Stimulated activated CD4-positive, alpha-beta T cell treated with anti-CD3 and anti-CD28 coated beads, Interleukin-15, amount 100 ng/mL, for 1 hour (primary cell): ENCODE results near the gene ABCA8.
"Not testable (repeated sequence)": the region's sequence is repeated elsewhere in the genome, so short reads cannot be mapped to it uniquely, and the experiment has no call there.

Experiments used
- DNase-seq, 2 donors: peaks; one replicate each; pipeline ENCODE4 v3.0.0-alpha.2; 2020; ENCODE audit warnings: low read depth in 1 of 2, low spot score in 1 of 2

ABCA8 gene

DNA sequence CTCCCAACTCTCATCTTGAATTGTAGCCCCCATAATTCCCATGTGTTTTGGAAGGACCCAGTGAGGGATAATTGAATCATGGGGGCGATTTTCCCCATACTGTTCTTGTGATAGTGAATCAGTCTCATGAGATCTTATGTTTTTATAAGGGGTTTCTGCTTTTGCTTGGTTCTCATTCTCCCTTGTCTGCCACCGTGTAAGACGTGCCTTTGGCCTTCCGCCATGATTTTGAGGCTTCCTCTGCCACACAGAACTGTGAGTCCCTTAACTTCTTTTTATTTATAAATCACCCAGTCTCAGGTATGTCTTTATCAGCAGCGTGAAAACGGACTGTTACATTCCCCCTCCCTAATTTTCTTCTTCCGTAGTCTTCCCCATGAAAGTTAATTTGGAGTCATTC is 124.0 kb downstream of the ABCA8 start:
- DNase-seq: no peak

DNA sequence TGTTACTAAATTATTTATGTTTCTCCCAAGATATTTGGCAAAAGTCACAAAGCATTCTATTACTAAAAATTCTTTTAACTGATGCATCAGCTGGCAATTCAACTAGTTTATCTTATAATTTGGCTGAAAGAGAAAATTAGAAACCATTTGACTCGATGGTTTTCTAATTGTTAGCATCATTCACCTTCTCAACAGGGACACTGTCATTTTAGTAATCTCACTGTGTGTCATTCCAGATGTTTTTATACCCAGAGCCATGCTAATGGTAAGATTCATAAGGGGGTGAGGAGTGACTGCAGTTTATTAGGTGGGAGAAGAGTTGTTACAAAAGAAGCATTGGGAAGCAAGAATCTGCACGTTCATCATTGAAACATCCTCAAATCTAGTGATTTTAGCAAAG is 124.9 kb downstream of the ABCA8 start:
- no peak for DNase-seq

DNA sequence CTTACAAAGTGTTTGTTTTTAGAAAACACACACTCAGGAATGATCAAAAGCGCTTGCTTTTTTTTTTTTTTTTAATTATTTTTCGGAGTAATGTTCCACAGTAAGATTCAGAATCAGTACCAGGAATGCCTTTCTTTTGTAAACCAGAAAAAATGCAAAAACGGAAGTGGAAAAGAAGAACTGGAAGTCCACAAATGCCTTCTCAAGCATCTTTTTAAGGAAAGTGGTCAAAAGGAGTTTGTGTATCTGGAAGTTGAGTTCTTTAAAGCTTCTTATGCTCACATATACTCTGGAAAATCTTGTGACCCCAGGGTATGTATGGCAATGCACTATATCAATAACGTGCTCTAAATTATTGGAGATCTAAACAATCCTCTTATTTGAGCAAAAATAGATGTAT is 126.0 kb downstream of the ABCA8 start:
- DNase-seq: no peak

DNA sequence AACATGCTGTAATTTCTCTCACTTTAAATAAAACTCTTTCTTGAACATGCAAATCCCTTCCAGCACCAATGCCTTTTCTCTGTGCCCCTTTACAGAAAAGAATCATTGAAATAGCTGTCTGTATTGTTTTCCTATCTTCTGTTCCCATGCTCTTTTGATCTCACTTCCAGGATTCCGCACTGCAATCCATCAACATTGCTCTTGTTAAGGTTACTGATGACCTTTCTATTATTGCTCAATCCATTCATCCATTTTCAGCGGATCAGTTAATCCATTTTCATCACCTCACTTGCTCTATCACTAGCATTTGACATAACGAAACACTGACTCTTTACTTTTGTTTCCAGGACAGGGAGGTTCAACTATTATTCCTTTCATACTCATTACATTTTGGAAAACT is 130.5 kb downstream of the ABCA8 start:
- DNase-seq: no peak

DNA sequence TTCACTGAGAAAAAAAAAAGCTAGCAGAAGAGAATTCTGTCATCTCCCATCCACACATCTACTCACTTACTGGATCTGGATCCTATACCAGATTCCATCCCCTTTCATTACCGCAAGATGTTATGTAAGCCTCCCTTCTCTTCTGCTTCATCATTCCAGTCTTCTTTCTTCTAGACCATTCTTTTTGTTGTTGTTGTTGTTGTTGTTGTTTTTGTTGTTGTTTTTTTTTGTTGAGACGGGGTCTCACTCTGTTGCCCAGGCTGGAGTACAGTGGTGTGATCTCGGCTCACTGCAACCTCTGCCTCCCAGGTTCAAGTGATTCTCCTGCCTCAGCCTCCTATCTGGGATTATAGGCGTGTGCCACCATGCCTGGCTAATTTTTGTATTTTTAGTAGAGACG is 131.0 kb downstream of the ABCA8 start:
- not testable (repeated sequence) for DNase-seq

DNA sequence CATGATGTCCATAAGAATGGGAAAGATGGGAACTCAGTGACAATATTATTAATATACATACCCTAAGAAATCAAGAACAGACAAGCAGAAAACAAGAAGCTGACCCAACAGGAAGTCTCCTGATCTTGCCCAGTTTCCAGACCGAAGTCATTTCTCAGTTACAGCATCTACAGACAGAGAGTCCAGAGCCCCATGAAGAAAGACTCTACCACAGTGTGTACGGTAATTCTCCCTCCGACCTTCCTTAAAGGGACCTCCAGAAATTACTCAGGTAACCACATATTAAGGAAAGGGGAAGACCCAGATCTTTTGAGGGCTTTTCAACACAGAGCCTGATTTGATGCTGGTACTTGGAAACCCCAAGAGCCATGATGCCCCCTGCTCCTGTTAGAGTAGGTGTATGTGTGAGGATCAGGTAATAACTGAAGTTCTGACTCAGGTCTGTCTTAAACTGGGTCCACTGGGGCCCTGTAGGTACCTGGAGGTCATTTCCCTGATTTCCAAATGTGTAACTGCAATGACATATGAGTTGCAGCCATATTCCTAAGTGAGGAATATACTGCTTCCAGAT is 132.4 kb downstream of the ABCA8 start:
- no peak for DNase-seq

DNA sequence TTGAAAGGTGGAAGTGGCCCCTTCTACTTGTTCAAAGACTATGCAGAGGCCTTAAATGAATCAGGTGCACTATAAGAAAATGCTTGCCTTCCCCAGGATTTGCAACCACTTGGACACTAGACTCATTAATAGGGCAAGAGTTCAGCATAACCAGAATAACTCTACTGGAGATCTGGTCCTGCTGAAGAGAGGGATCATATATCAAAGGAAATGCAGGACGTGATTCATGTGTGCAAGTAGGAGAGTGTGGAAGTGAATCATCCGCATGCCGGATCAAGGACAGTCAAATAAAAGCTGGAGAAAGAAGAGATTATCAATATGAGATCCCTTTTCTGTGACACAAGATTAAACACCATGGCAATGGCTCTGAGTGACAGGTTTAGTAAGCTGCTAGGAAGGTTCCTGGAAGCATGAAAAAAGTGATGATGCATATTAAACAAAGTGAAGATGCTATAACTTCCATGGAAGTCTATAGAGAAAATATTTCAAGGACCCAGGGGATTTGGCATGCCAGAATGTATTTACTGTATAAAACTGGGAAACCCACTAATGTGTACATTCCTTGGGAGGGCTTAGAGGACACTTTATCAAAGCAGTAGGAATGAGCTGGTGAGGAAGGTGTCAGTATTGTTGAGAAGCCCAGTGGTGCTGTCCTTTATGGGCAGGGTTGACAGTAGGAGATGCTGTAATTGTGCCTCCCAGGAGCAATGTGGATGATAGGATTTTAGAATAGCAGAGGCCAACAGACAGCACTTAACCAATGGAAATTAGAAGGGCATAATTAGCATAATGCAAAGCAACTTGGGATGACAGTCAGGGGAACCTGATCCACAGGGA is 133.1 kb downstream of the ABCA8 start:
- DNase-seq: no peak

DNA sequence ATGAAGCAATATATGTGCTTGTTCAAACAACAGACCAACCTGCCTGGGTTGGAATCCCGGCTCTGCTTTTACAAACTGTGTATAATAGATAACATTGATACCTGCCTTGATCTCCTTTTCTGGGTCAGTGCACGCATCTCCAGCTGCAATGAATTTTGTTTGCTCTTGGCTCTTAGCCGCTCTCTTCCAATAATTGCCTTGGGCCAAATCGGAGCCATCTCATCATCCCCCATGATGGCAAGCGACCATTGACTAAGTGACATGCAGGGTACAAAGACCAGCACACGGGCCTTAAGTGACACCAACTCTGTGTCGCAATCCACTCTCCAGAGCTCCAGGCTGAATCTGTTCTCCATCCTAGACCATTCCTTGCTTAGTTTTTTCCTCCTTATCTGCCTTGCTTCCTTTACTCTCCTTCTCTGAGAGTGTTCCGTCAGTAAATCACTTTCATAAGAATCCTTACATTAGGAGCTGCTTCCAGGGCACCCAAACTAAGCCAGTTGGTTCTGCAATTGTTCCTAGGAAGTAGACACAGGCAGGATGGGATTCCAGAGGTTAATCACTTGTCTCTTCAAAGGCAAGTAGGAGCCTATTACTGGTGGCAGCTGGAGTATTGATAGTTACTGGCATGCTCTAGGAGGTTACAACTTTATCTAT is 134.2 kb downstream of the ABCA8 start:
- DNase-seq: no peak

DNA sequence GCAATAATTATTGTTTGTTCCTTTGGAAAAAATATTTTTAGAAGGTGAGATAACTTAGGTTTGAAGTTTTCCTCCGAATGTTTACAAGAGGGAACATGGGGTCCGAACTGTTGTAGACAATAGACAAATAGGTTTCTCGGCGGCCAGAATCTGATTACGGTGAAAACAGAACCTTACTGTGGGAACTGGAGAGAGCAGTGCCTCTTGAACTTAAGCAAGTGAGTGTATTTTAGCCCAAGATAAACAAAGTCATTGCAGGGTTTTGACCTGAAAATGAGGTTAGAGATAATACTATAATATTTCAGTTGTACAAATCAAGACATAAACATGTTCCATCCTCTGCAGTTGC is 134.7 kb downstream of the ABCA8 start:
- DNase-seq: no peak

DNA sequence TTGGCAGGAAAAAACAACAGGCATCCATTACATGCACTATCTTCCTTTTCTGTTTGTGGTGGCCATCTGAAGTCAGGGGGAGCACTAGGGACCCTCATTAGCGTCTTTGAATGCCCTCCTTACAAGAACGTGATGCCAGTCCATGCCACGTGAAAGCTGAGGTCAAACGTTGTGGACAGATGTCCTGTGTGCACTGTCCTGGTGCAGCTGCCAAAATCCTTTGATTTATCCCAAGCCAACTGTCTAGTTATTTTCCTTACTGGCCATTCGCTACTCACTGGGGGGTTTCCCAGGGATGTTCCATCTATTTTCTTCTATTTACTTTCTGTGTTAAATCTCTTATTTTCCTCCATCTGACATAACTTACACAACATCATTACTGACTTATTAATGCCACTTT is 135.7 kb downstream of the ABCA8 start:
- no peak for DNase-seq
